OCI-LY3 (cell line): ENCODE results near the gene DCPS.
A peak's percentile ranks its signal among the peaks of the same experiment; 100 is the strongest.

Experiments
- CTCF ChIP-seq: fragments of 200-600, 300-600 bp; sonication (generic); IDR thresholded peaks from 2 replicates; pipeline ENCODE4 v1.5.1; 2014; ENCODE audit warnings: antibody characterized with exemption, low read length, low read depth
- EZH2phosphoT487 ChIP-seq: fragments of 200-600 bp; shearing (Covaris generic); IDR thresholded peaks from 2 replicates; pipeline ENCODE4 v1.6.1; 2018; ENCODE audit warnings: antibody characterized with exemption, mixed run types, low read depth

DNA sequence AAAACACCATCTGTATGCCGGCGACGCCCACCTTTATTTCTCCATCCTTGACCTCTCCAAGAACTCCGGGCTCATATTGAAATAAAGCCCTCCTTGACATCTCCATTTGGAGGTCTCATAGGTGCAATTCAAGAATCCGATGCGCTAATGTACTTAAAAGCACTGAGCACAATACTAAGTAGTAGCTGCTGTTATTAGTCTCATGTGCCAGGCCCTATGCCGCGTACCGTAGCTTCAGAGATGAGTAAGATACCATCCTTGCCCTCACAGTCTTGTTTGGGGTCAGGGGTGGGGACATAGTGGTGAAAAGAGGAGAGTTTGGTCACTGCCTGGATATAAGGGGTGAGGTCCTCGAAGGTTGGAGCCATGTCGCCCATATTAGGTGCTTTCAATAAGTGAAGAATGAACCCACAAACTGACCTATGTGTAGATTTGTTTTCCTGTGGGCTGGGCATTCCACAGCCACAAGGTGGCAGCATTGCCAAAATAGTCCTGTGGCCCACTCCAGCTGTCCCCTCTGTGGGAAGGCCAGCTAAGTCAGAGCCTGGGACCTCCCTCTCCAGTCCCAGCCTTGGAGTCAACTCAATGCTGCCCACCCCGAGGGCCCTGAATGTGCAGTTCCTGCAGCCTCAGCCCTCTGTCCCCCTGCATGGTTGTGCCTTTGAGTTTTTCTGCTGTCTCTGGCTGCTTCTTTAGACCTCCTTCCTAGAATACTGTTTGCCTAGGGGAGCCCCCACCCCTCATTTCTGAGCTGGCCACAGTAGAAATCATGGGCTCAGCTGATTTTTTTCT lies 6.5 kb downstream of the DCPS start:
- TF ChIP-seq EZH2phosphoT487 (no peak), CTCF (peak; percentile 94)
